GM19043 (cell line): ENCODE results near the gene ATAD3B.
"Not testable (repeated sequence)": the region's sequence is repeated elsewhere in the genome, so short reads cannot be mapped to it uniquely, and the experiment has no call there.

Experiments used
- ATAC-seq: cut with Tn5 transposase; IDR thresholded peaks from one replicate; pipeline ENCODE4 v1.9.1; 2021; ENCODE audit warnings: low read depth; ENCODE audit not compliant: unreplicated experiment

The ATAD3B gene

GRCh38 chr1:1472053-1472876 is 700 bp downstream of the ATAD3B start:
- ATAC-seq: not testable (repeated sequence)

- not testable (repeated sequence) for ATAC-seq
Measured at GRCh38 chr1:1476011-1476410, 4.4 kb downstream of the ATAD3B start.

- ATAC-seq: no peak
Measured at GRCh38 chr1:1477206-1477605, 5.6 kb downstream of the ATAD3B start.

- ATAC-seq: no peak
Measured at GRCh38 chr1:1479547-1480487, 8.3 kb downstream of the ATAD3B start.

GRCh38 chr1:1480488-1480867 is 8.9 kb downstream of the ATAD3B start:
- ATAC-seq: not testable (repeated sequence)

- not testable (repeated sequence) for ATAC-seq
Measured at GRCh38 chr1:1481811-1482210, 10.2 kb downstream of the ATAD3B start.

GRCh38 chr1:1482856-1483255 is 11.3 kb downstream of the ATAD3B start:
- no peak for ATAC-seq

GRCh38 chr1:1483714-1484113 is 12.1 kb downstream of the ATAD3B start:
- no peak for ATAC-seq

- not testable (repeated sequence) for ATAC-seq
Measured at GRCh38 chr1:1484976-1485750, 13.6 kb downstream of the ATAD3B start.

- not testable (repeated sequence) for ATAC-seq
Measured at GRCh38 chr1:1485755-1486317, 14.3 kb downstream of the ATAD3B start.

- no peak for ATAC-seq
Measured at GRCh38 chr1:1487701-1488100, 16.1 kb downstream of the ATAD3B start.

GRCh38 chr1:1489231-1489630 is 17.7 kb downstream of the ATAD3B start:
- ATAC-seq: no peak

GRCh38 chr1:1489861-1490260 is 18.3 kb downstream of the ATAD3B start:
- no peak for ATAC-seq

- ATAC-seq: no peak
Measured at GRCh38 chr1:1490633-1491230, 19.2 kb downstream of the ATAD3B start.

- ATAC-seq: no peak
Measured at GRCh38 chr1:1491601-1492000, 20.0 kb downstream of the ATAD3B start.

- not testable (repeated sequence) for ATAC-seq
Measured at GRCh38 chr1:1494311-1494710, 22.7 kb downstream of the ATAD3B start.

- not testable (repeated sequence) for ATAC-seq
Measured at GRCh38 chr1:1495461-1495975, 24.0 kb downstream of the ATAD3B start.

- ATAC-seq: not testable (repeated sequence)
Measured at GRCh38 chr1:1504777-1505365, 33.3 kb downstream of the ATAD3B start.

GRCh38 chr1:1505366-1505798 is 33.8 kb downstream of the ATAD3B start:
- not testable (repeated sequence) for ATAC-seq
